ENCODE data around the gene DUSP11.
A peak's percentile ranks its signal among the peaks of the same experiment; 100 is the strongest.
"Not testable (repeated sequence)": the region's sequence is repeated elsewhere in the genome, so short reads cannot be mapped to it uniquely, and the experiment has no call there.

Gene DUSP11

GRCh38 chr2:73821669-73822068 is 41.8 kb upstream of the DUSP11 start:
- Histone ChIP-seq H3K27me3 (ENCODE audit: insufficient read depth, low read length) (no peaks in the 10 kb centered on the region), H3K79me2 (ENCODE audit: control insufficient read depth, insufficient read depth, low read length, unreplicated experiment) (no peaks in the 10 kb centered on the region), H3K27ac (ENCODE audit: low read depth, low read length) (no peak overlapping the region), H3K36me3 (ENCODE audit: insufficient read depth, low read length) (no peaks in the 10 kb centered on the region), H2AFZ (ENCODE audit: low read length, unreplicated experiment) (no peak overlapping the region), H3K4me3 (ENCODE audit: low read depth, low read length) (no peak overlapping the region), H3K4me1 (ENCODE audit: control insufficient read depth, insufficient read depth, low read length, unreplicated experiment) (peaks cover 6% of the 10 kb centered on the region)

DNA sequence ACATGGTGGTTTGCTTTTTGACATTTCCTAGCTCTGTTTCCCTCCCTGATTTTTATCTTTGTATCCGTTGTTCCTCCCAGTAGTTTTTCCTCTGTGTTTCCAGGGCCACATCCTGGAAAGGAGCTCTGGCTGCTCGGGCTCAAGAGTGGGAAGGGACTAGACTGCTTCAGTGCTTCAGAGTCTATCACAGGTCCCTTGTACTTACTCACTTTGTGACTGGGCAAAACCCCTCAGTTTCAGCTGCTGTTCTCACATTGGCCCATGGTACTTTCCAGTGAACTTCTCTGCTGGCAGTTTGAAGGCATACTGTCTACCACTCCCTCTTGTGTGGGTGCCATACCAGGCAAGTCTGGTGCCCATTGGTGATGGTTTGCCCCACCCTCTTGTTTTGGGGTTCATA is 41.3 kb upstream of the DUSP11 start:
- Histone ChIP-seq H3K27me3 (ENCODE audit: insufficient read depth, low read length) (no peaks in the 10 kb centered on the region), H3K27ac (ENCODE audit: low read depth, low read length) (no peak overlapping the region), H3K4me1 (ENCODE audit: control insufficient read depth, insufficient read depth, low read length, unreplicated experiment) (peaks cover 6% of the 10 kb centered on the region), H3K4me3 (ENCODE audit: low read depth, low read length) (no peak overlapping the region), H2AFZ (ENCODE audit: low read length, unreplicated experiment) (no peak overlapping the region), H3K79me2 (ENCODE audit: control insufficient read depth, insufficient read depth, low read length, unreplicated experiment) (no peaks in the 10 kb centered on the region), H3K36me3 (ENCODE audit: insufficient read depth, low read length) (no peaks in the 10 kb centered on the region)

- H3K4me3 ChIP-seq (ENCODE audit: low read depth, low read length): no peak overlapping the region
- no peaks in the 10 kb centered on the region for H3K79me2 ChIP-seq (ENCODE audit: control insufficient read depth, insufficient read depth, low read length, unreplicated experiment)
- no peaks in the 10 kb centered on the region for H3K4me1 ChIP-seq (ENCODE audit: control insufficient read depth, insufficient read depth, low read length, unreplicated experiment)
- no peaks in the 10 kb centered on the region for H3K36me3 ChIP-seq (ENCODE audit: insufficient read depth, low read length)
- no peak overlapping the region for H2AFZ ChIP-seq (ENCODE audit: low read length, unreplicated experiment)
- H3K27ac ChIP-seq (ENCODE audit: low read depth, low read length): no peak overlapping the region
- peaks cover 18% of the 10 kb centered on the region; the same call in 1 of the 2 replicates for H3K27me3 ChIP-seq (ENCODE audit: insufficient read depth, low read length)
These were observed 38.4 kb upstream of the DUSP11 start for GRCh38 chr2:73818296-73818695.

DNA sequence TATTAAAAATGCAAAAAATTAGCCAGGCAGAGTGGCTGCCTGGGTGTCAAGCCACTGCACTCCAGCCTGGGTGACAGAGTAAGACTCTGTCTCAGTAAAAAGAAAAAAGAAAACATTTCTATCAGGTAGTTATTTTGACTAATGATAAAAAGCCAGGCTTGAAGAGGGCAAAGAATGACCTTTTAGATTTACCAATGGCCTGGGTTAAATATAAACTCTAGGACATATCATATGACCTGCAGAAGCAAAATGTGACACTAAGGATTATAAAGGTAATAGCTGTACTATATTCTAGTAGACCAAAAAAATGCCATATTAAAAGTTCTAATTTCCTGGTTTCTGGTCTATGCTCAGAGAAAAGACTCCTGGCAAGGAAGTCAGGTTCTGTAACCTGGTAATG is 32.7 kb upstream of the DUSP11 start:
- no peaks in the 10 kb centered on the region for H3K36me3 ChIP-seq (ENCODE audit: insufficient read depth, low read length)
- no peaks in the 10 kb centered on the region for H3K79me2 ChIP-seq (ENCODE audit: control insufficient read depth, insufficient read depth, low read length, unreplicated experiment)
- H3K27me3 ChIP-seq (ENCODE audit: insufficient read depth, low read length): peaks cover 18% of the 10 kb centered on the region; the same call in 1 of the 2 replicates
- no peak overlapping the region for H2AFZ ChIP-seq (ENCODE audit: low read length, unreplicated experiment)
- H3K4me1 ChIP-seq (ENCODE audit: control insufficient read depth, insufficient read depth, low read length, unreplicated experiment): no peaks in the 10 kb centered on the region
- H3K27ac ChIP-seq (ENCODE audit: low read depth, low read length): no peak overlapping the region
- H3K4me3 ChIP-seq (ENCODE audit: low read depth, low read length): no peak overlapping the region

GRCh38 chr2:73811878-73812277 is 32.0 kb upstream of the DUSP11 start:
- H2AFZ ChIP-seq (ENCODE audit: low read length, unreplicated experiment): no peak overlapping the region
- no peaks in the 10 kb centered on the region for H3K79me2 ChIP-seq (ENCODE audit: control insufficient read depth, insufficient read depth, low read length, unreplicated experiment)
- H3K27ac ChIP-seq (ENCODE audit: low read depth, low read length): no peak overlapping the region
- H3K36me3 ChIP-seq (ENCODE audit: insufficient read depth, low read length): no peaks in the 10 kb centered on the region
- H3K4me3 ChIP-seq (ENCODE audit: low read depth, low read length): no peak overlapping the region
- peaks cover 18% of the 10 kb centered on the region; the same call in 1 of the 2 replicates for H3K27me3 ChIP-seq (ENCODE audit: insufficient read depth, low read length)
- no peaks in the 10 kb centered on the region for H3K4me1 ChIP-seq (ENCODE audit: control insufficient read depth, insufficient read depth, low read length, unreplicated experiment)

GRCh38 chr2:73783883-73784282 is 4.0 kb upstream of the DUSP11 start, which contains the start of gene C2orf78:
C2orf78 (plus strand) TSS chr2:73784183; CDS start chr2:73784310, 127 bp downstream.
- not testable (repeated sequence) for H2AFZ ChIP-seq (ENCODE audit: low read length, unreplicated experiment); H3K4me3 ChIP-seq (ENCODE audit: low read depth, low read length); H3K36me3 ChIP-seq (ENCODE audit: insufficient read depth, low read length); H3K27ac ChIP-seq (ENCODE audit: low read depth, low read length); H3K27me3 ChIP-seq (ENCODE audit: insufficient read depth, low read length); H3K4me1 ChIP-seq (ENCODE audit: control insufficient read depth, insufficient read depth, low read length, unreplicated experiment)
- H3K79me2 ChIP-seq (ENCODE audit: control insufficient read depth, insufficient read depth, low read length, unreplicated experiment): peaks cover 11% of the 10 kb centered on the region

DNA sequence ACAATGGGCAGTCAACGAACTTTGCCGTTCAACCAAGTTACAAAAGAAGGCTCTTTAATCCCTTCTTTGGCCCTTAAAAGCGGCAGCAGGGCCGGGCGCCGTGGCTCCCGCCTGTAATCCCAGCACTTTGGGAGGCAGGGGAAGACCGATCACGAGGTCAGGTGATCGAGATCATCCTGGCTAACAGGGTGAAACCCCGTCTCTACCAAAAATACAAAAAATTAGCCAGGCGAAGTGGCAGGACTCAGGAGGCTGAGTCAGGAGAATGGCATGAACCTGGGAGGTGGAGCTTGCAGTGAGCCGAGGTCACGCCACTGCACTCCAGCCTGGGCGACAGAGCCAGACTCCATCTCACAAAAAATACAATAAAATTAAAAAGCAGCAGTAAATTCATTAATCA is 3.5 kb upstream of the DUSP11 start:
- not testable (repeated sequence) for H3K27ac ChIP-seq (ENCODE audit: low read depth, low read length); H2AFZ ChIP-seq (ENCODE audit: low read length, unreplicated experiment); H3K27me3 ChIP-seq (ENCODE audit: insufficient read depth, low read length); H3K4me3 ChIP-seq (ENCODE audit: low read depth, low read length); H3K36me3 ChIP-seq (ENCODE audit: insufficient read depth, low read length); H3K4me1 ChIP-seq (ENCODE audit: control insufficient read depth, insufficient read depth, low read length, unreplicated experiment)
- H3K79me2 ChIP-seq (ENCODE audit: control insufficient read depth, insufficient read depth, low read length, unreplicated experiment): peaks cover 16% of the 10 kb centered on the region

GRCh38 chr2:73780237-73780582 is 307 bp upstream of the DUSP11 start:
- Histone ChIP-seq H3K4me3 (ENCODE audit: low read depth, low read length) (peak overlapping the region; percentile 97), H3K36me3 (ENCODE audit: insufficient read depth, low read length) (peaks cover 8% of the 10 kb centered on the region), H2AFZ (ENCODE audit: low read length, unreplicated experiment) (peak overlapping the region; percentile 90), H3K27me3 (ENCODE audit: insufficient read depth, low read length) (no peaks in the 10 kb centered on the region), H3K79me2 (ENCODE audit: control insufficient read depth, insufficient read depth, low read length, unreplicated experiment) (peaks cover 33% of the 10 kb centered on the region), H3K27ac (ENCODE audit: low read depth, low read length) (no peak overlapping the region), H3K4me1 (ENCODE audit: control insufficient read depth, insufficient read depth, low read length, unreplicated experiment) (peaks cover 12% of the 10 kb centered on the region)

DNA sequence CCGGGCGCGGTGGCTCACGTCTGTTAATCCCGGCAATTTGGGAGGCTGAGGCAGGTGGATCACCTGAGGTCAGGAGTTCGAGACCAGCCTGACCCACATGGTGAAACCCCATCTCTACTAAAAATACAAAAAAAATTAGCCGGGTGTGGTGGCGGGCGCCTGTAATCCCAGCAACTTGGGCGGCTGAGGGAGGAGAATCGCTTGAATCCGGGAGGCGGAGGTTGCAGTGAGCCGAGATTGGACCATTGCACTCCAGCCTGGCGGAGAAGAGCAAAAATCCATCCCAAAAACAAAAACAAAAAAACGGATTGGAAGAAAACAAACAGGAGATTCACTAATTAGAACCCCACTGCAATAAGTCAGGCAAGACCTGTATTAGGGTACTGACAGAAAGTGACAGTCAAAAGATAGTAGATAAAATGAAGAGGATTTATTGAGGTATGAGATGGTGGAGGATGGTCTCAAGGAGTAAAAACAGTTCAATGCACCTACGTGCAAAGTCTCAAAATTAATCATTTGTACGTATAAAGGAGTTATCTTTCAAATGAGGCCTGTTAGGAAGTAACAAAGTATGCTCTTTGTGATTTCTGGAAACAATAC is 936 bp downstream of the DUSP11 start:
- Histone ChIP-seq H3K79me2 (ENCODE audit: control insufficient read depth, insufficient read depth, low read length, unreplicated experiment) (peaks cover 37% of the 10 kb centered on the region), H2AFZ (ENCODE audit: low read length, unreplicated experiment) (peak overlapping the region; percentile 77), H3K36me3 (ENCODE audit: insufficient read depth, low read length) (peaks cover 18% of the 10 kb centered on the region), H3K27ac (ENCODE audit: low read depth, low read length) (peak overlapping the region; percentile 49; the same call in 1 of the 2 replicates), H3K4me3 (ENCODE audit: low read depth, low read length) (peak overlapping the region; percentile 97), H3K4me1 (ENCODE audit: control insufficient read depth, insufficient read depth, low read length, unreplicated experiment) (peaks cover 12% of the 10 kb centered on the region)
- H3K27me3 ChIP-seq (ENCODE audit: insufficient read depth, low read length): not testable (repeated sequence)

GRCh38 chr2:73776869-73777519 is 2.9 kb downstream of the DUSP11 start:
- H3K4me1 ChIP-seq (ENCODE audit: control insufficient read depth, insufficient read depth, low read length, unreplicated experiment): peaks cover 12% of the 10 kb centered on the region
- H3K36me3 ChIP-seq (ENCODE audit: insufficient read depth, low read length): peaks cover 34% of the 10 kb centered on the region
- H3K27me3 ChIP-seq (ENCODE audit: insufficient read depth, low read length): no peaks in the 10 kb centered on the region
- no peak overlapping the region for H2AFZ ChIP-seq (ENCODE audit: low read length, unreplicated experiment)
- 0 out of 2 replicates have a peak overlapping the region, but pooled peaks have one; percentile 7 for H3K4me3 ChIP-seq (ENCODE audit: low read depth, low read length)
- peaks cover 37% of the 10 kb centered on the region for H3K79me2 ChIP-seq (ENCODE audit: control insufficient read depth, insufficient read depth, low read length, unreplicated experiment)
- H3K27ac ChIP-seq (ENCODE audit: low read depth, low read length): peak overlapping the region; percentile 38

DNA sequence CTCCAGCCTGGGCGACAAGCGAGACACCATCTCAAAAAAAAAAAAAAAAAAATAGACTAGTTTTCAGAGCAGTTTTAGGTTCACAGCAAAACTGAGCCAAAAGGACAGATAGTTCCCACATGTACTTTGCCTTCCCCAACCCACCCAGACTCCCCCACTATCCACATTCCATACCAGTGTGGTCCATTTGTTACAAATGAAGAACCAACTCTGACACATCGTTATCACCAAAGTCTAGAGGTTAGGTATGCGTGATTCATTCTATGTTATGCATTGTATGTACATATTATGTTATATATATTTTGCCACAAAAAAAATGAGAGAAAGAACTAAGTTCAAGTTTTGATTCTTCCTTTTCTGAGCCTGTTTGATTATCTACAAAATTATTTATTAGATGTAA is 3.5 kb downstream of the DUSP11 start:
- Histone ChIP-seq H3K4me1 (ENCODE audit: control insufficient read depth, insufficient read depth, low read length, unreplicated experiment) (peaks cover 12% of the 10 kb centered on the region), H3K27me3 (ENCODE audit: insufficient read depth, low read length) (no peaks in the 10 kb centered on the region), H2AFZ (ENCODE audit: low read length, unreplicated experiment) (no peak overlapping the region), H3K79me2 (ENCODE audit: control insufficient read depth, insufficient read depth, low read length, unreplicated experiment) (peaks cover 37% of the 10 kb centered on the region), H3K36me3 (ENCODE audit: insufficient read depth, low read length) (peaks cover 35% of the 10 kb centered on the region), H3K27ac (ENCODE audit: low read depth, low read length) (no peak overlapping the region), H3K4me3 (ENCODE audit: low read depth, low read length) (no peak overlapping the region)
